ENCODE measurements around the gene CNN2.

DNA sequence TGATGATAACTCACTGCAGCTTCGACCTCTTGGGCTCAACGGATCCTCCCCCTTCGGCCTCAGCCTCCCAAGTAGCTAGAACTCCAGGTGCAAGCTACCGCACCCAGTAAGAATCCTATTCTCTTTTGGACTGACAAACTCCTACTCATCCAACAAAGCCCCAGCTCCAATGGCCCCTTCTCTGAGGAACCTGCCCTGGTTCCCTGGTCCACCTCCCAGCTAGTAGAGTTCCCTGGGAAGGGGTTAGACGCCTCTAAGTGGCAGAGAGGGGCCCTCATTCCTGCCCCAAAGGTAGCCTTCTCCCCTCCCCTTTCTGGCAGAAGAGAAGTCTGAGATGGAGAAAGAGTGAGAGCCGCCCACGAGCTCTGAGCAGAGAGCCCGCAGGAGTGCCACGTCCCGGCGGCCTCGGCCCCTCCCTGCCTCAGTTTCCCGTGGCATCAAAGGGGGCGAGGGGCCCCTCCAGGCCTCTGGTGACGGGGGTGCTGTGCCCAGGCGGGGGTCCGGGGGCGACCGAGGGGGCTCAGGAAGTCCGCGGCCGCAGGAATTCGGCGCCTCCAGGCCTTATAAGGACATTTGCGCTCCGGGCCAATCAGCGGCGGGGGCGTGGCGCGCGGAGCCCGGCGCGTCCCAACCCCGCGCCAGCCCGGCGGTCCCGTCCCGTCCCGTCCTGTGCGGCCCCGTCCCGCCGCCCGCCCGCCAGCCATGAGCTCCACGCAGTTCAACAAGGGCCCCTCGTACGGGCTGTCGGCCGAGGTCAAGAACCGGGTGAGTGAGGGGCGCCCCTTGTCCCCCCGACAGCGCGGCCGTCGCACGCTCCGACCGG, at the start of gene CNN2:
- TF ChIP-seq EZH2 (IDR thresholded peaks at IDR 0.05; ENCODE audit: borderline replicate concordance, insufficient read depth, low read length, poor library complexity, severe bottlenecking) (no peak), EP300 (conservative IDR thresholded peaks at IDR 0.05; ENCODE audit: poor library complexity, severe bottlenecking) (peak; percentile 51), POLR2AphosphoS5 (IDR thresholded peaks at IDR 0.05) (peak; percentile 85), SMC3 (conservative IDR thresholded peaks at IDR 0.05; ENCODE audit: poor library complexity) (peak; percentile 9), RAD21 (conservative IDR thresholded peaks at IDR 0.05) (peak; percentile 22), TAF1 (IDR thresholded peaks at IDR 0.05; ENCODE audit: low read depth) (no peak)
- TF ChIP-seq, protein P1, sequence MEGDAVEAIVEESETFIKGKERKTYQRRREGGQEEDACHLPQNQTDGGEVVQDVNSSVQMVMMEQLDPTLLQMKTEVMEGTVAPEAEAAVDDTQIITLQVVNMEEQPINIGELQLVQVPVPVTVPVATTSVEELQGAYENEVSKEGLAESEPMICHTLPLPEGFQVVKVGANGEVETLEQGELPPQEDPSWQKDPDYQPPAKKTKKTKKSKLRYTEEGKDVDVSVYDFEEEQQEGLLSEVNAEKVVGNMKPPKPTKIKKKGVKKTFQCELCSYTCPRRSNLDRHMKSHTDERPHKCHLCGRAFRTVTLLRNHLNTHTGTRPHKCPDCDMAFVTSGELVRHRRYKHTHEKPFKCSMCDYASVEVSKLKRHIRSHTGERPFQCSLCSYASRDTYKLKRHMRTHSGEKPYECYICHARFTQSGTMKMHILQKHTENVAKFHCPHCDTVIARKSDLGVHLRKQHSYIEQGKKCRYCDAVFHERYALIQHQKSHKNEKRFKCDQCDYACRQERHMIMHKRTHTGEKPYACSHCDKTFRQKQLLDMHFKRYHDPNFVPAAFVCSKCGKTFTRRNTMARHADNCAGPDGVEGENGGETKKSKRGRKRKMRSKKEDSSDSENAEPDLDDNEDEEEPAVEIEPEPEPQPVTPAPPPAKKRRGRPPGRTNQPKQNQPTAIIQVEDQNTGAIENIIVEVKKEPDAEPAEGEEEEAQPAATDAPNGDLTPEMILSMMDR (IDR thresholded peaks at IDR 0.05; ENCODE audit: poor library complexity, severe bottlenecking), result no peak

Measured in neural cell (in vitro differentiated cells).